GM10266 (cell line): Measurements from ENCODE around the gene RAC3.

Experiments used
- DNase-seq: peaks from one replicate; pipeline ENCODE4 v3.0.0; 2012; ENCODE audit errors: extremely low spot score
- TF ChIP-seq, protein P1 (sequence below): IDR thresholded peaks from 2 replicates; pipeline ENCODE4 v1.5.1; 2012; ENCODE audit warnings: mild to moderate bottlenecking, low read depth; ENCODE audit not compliant: control insufficient read depth, insufficient read depth; ENCODE audit errors: missing control alignments

RAC3 gene

DNA sequence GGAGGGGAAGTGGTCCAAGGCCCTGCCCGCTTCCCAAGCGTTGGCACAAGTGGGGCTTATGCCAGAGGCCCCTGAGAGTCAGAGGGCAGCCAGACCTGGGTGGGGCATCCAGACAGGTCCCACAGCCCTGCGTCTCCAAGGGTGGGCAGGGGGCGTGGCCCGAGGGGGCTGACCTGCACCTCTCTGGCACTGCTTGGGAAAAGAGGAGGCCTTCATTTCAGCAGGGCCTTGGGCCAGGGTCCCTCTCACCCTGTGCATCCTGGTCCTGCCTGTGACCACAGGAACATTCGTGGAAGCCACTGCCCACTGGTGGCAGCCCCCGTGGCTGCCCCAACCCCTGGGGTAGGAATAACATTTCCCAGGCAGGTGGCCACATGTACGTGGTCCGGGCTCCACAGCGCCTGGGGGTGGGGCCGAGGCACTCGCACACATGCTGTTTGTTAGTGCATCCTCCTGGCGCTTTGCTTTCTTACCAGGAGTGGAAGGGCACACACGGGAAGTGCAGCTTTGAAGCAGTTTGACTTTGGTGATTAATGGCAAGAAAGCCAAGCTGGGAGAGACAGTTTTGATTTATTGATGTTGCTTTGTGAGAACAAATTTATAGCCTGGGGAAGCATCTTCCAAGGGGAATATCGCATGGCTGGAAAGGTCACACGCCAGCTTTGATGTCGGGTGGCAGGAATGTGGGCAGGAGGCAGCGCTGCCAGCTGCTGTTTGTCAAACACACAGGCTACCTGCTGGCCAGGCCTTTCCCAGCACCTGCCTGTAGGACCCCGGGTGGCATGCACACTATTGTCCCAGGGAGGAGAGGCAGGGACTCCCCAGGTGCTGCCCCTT, 13.1 kb upstream of the RAC3 start:
- DNase-seq = no peak
- TF ChIP-seq, protein P1, sequence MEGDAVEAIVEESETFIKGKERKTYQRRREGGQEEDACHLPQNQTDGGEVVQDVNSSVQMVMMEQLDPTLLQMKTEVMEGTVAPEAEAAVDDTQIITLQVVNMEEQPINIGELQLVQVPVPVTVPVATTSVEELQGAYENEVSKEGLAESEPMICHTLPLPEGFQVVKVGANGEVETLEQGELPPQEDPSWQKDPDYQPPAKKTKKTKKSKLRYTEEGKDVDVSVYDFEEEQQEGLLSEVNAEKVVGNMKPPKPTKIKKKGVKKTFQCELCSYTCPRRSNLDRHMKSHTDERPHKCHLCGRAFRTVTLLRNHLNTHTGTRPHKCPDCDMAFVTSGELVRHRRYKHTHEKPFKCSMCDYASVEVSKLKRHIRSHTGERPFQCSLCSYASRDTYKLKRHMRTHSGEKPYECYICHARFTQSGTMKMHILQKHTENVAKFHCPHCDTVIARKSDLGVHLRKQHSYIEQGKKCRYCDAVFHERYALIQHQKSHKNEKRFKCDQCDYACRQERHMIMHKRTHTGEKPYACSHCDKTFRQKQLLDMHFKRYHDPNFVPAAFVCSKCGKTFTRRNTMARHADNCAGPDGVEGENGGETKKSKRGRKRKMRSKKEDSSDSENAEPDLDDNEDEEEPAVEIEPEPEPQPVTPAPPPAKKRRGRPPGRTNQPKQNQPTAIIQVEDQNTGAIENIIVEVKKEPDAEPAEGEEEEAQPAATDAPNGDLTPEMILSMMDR = no peak

DNA sequence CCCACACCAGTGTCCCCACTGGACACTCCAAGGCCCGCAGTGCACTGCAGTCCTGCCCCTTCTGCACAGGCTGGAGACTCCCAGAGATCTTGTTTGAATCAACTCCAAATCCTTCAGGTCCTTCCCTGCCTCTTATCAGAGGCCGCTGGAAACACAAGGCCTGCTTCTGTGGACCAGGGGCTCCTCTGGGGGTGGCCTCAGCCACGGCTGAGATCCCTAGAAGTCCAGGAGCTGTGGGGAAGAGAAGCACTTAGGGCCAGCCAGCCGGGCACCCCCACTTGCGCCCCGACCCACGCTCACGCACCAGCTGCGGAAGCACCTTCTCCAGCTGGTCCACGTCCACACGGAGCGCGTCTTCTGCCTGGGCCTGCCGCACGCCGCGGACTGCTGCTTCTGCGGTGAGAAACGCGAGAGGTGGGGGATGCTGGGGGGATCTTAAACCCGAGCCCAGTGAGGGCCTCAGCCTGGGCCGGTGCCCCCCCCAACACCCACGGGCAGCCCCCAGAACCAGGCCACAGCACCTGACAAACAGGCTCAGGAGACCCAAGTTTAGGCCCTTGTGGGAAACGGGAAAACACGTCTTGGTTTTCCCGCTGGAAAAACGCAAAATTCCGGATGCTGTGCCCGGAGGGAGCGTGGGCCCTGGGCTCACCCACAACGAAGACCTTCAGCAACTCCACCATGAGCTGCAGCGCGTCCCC, 12.3 kb upstream of the RAC3 start:
- no peak for DNase-seq
- TF ChIP-seq, protein P1 = no peak

DNA sequence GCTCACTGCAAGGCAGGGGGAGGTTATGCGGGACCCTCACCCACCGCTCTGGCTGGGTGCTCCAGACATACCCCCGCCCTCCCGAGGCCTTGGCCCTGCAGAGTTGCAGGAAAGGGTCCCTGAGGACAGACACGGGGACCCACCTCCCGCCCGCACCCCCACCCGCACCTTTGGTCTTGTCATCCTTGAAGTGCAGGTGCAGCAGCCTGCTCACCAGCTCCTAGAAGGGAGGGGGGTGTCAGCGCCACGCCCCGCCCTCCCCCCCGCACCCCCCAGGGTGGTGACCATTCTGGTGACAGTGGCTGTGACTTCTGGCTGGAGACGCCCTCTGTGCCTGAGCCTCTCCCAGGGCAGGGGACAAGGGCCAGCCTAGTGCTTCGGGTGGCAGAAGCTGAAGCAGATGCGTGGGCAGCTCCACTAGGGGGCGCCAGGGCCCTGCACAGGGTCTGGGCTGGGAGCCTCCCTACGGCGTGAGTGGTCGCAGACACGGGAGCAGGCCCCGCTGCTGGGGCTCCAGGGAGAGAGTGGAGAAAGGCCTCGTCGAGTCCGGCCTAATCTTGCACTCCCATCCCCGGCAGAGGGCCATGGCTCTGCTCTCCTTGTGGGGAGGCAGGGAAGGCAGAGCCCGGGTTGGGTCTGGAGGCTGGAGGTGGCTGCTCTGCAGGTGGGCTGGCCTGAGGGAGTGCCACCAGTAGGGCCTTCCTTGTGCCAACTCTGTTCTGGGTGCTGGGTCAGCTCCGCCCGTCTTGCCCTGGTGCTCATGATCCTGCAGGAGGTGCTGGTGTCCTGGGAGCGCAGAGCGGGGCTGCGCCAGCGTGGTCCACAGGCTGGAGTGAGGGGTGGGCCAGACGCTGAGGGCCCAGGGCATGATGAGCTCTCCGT, 11.5 kb upstream of the RAC3 start:
- TF ChIP-seq, protein P1 = peak; percentile 75
- DNase-seq = peak; percentile 84

DNA sequence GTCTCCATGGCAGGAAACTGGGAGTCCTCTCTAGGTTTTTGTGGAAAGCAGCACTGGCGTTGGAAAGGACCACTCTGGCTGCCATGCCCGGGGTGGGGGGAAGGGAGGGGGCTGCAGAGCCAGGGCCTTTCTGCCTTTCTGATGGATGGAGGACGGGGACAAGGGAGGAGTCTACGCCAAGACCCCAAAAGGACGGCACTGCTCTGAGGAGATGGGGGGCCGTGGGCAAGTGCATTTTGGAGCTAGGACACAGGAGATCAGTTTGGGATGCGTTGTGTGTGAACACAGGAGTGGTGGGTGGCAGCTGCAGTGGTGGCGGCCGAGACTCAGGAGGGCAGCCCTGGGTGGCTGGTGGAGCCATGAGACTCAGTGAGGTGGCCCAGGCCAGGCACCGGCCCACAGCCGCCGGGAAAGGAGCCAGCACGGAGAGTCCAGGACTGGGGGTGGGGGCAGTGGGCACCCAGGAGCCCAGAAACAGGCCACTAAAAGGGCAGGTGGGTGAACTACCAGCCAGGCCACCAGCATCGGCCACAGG, 10.8 kb upstream of the RAC3 start:
- no peak for DNase-seq
- TF ChIP-seq, protein P1 = no peak

DNA sequence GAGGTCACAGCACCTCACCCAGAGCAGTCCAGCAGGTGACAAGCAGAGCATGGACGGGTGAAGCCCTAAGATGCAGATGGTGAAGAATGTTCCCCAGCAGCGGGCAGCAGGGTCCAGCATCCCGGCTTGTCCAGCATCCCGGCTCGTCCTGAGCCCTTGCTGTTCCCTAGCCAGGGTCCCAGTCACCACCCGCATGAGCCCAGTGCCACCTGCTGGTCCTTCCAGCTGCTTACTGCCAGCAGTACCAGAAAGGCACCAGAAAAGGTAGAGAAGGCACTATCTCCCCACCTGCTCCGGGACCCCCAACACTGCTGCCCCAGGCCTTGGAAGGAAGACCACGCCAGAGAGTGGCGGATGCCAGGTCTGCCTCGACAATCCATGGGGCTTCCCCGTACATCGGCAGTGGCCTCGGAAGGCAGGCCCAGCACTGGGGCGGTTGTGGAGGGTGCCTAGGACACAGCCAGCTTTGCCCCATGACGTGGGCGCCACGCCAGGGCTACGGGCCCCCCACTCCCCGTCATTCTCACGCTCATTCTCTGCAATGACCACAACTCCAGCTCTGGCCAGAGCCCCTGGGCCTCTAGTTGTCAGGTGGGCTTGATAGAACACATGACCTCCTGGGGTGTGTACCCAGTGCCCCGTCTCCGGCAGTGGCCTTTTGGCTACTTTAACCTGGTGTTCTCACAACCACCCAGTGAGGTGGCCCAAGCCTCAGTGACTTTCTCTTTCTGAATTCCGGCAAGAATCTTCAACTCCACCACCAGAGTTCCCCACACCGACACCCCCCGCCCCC, 10.2 kb upstream of the RAC3 start:
- TF ChIP-seq, protein P1 = peak; percentile 78
- peak; percentile 71 for DNase-seq

DNA sequence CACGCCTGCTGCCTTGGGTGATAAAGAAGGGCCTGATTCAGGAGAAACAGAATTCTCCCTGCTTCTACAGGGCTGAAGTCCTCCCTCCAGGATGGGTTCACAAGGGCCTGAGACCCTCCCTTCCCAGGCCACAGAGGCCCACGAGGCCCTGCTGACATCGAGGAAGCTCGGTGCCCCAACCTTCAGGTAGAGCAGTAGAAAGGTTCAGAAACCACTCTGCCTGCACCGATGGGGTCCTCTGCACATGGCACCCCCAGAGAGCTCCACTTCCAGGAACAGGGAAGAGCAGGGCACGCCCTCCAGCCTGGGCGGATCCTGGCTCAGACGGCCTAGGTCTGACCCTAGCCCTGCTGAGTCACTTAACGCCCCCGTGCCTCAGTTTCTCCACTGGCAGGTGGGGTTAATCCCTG, 9.6 kb upstream of the RAC3 start:
- DNase-seq = no peak
- TF ChIP-seq, protein P1 = no peak
